H1 (cell line): ENCODE results near the gene VPS9D1. TPM values are rescaled to one million over a fixed set of nuclear protein-coding genes. Genes with fewer than 3 reads are reported as not detected.

ENCODE experiments used
- CTCF ChIA-PET: fragments of 300-600 bp; sonication (Branson Sonifier 250); formaldehyde crosslinking; loops from one replicate; lab custom pipeline; 2021; ENCODE audit not compliant: partially characterized antibody; lab: Charles Lee
- POLR2A ChIA-PET: fragments of 300-600 bp; sonication (Branson Sonifier 250); formaldehyde crosslinking; loops from one replicate; lab custom pipeline; 2021; ENCODE audit warnings: inconsistent platforms; ENCODE audit not compliant: partially characterized antibody; lab: Charles Lee
- DNase-seq, 2 experiments: peaks; one replicate each; pipeline versions ENCODE4 v3.0.0 to v3.0.0-alpha.2; 2010 to 2022; ENCODE audit warnings: low spot score in 2 of 2, low read depth in 1 of 2, mixed read lengths in 1 of 2
- FAIRE-seq: peaks from 2 replicates; lab custom pipeline; 2011; peaks lifted over from hg19 to GRCh38; lab: Jason Lieb, UNC
- H2AFZ ChIP-seq: 2 replicates; pipeline ENCODE4 v1.8.1; 2012; ENCODE audit warnings: low read length, inconsistent platforms
- H2AK5ac ChIP-seq: 2 replicates; pipeline ENCODE4 v1.6.1; 2013; ENCODE audit warnings: low read depth, low read length
- H2BK120ac ChIP-seq: replicated peaks from 2 replicates; pipeline ENCODE3; 2013; ENCODE audit warnings: low read depth, low read length, inconsistent platforms
- H2BK12ac ChIP-seq: 2 replicates; pipeline ENCODE4 v1.6.1; 2013; ENCODE audit warnings: low read depth, low read length
- H2BK15ac ChIP-seq: 2 replicates; pipeline ENCODE4 v1.6.1; 2013; ENCODE audit warnings: low read length
- H2BK20ac ChIP-seq: 2 replicates; pipeline ENCODE4 v1.6.1; 2013; ENCODE audit warnings: low read length
- H2BK5ac ChIP-seq: 2 replicates; pipeline ENCODE4 v1.6.1; 2013; ENCODE audit warnings: low read depth, low read length
- H3K14ac ChIP-seq: 2 replicates; pipeline ENCODE4 v1.6.1; 2013; ENCODE audit warnings: inconsistent platforms; ENCODE audit not compliant: insufficient read length
- H3K18ac ChIP-seq: 2 replicates; pipeline ENCODE4 v1.6.1; 2013; ENCODE audit warnings: low read length; ENCODE audit errors: extremely low read depth
- H3K23ac ChIP-seq: 2 replicates; pipeline ENCODE4 v1.6.1; 2013; ENCODE audit warnings: inconsistent platforms; ENCODE audit not compliant: insufficient read length
- H3K23me2 ChIP-seq: 2 replicates; pipeline ENCODE4 v1.6.1; 2013; ENCODE audit warnings: low read depth, low read length
- H3K27ac ChIP-seq: 2 replicates; pipeline ENCODE4 v1.6.1; 2011; ENCODE audit warnings: low read depth, low read length, inconsistent platforms
- H3K27me3 ChIP-seq, 4 experiments: replicated peaks in 1 of 4; 1 replicate in 1 of 4; 2 replicates in 3 of 4; pipeline versions ENCODE4 v1.6.1 to v1.8.1; 2011 to 2013; ENCODE audit warnings: low read length in 3 of 4, mild to moderate bottlenecking in 3 of 4, inconsistent platforms in 2 of 4, mixed read lengths in 2 of 4, moderate library complexity in 1 of 4; ENCODE audit not compliant: control insufficient read depth in 3 of 4, insufficient read depth in 3 of 4; ENCODE audit errors: extremely low read depth in 1 of 4
- H3K36me3 ChIP-seq, 4 experiments: 2 replicates each; pipeline versions ENCODE4 v1.6.1 to v1.8.1; 2011 to 2013; ENCODE audit warnings: mild to moderate bottlenecking in 4 of 4, low read length in 3 of 4, moderate library complexity in 2 of 4, control low read depth in 1 of 4, inconsistent platforms in 1 of 4; ENCODE audit not compliant: insufficient read depth in 4 of 4, control insufficient read depth in 2 of 4
- H3K4ac ChIP-seq: replicated peaks from 2 replicates; pipeline ENCODE3; 2013; ENCODE audit warnings: low read length, low read depth, mixed read lengths, inconsistent platforms; ENCODE audit not compliant: insufficient read length
- H3K4me1 ChIP-seq, 4 experiments: replicated peaks in 1 of 4; 1 replicate in 1 of 4; 2 replicates in 3 of 4; pipeline versions ENCODE4 v1.6.1 to v1.8.1; 2011 to 2013; ENCODE audit warnings: low read length in 3 of 4, inconsistent platforms in 2 of 4, mixed read lengths in 1 of 4; ENCODE audit not compliant: insufficient read depth in 4 of 4, control insufficient read depth in 3 of 4
- H3K4me2 ChIP-seq, 2 experiments: 2 replicates each; pipeline versions ENCODE4 v1.6.1 to v1.8.1; 2011 to 2013; ENCODE audit warnings: low read depth in 2 of 2, low read length in 2 of 2, control low read depth in 1 of 2, inconsistent platforms in 1 of 2, mild to moderate bottlenecking in 1 of 2; ENCODE audit not compliant: insufficient read depth in 1 of 2
- H3K4me3 ChIP-seq, 4 experiments: fragments of 200-600, 300-600 bp in 1 of 4; sonication (generic), shearing (Covaris generic), sonication (Bioruptor Twin) in 1 of 4; 2 replicates each; pipeline versions ENCODE4 v1.5.1 to v1.8.1; 2011 to 2016; ENCODE audit warnings: low read length in 4 of 4, low read depth in 3 of 4, control low read depth in 2 of 4, inconsistent platforms in 2 of 4, mild to moderate bottlenecking in 2 of 4, mixed read lengths in 1 of 4, moderate library complexity in 1 of 4; ENCODE audit not compliant: insufficient read depth in 2 of 4; ENCODE audit errors: extremely low read depth in 1 of 4
- H3K56ac ChIP-seq: replicated peaks from 2 replicates; pipeline ENCODE3; 2013; ENCODE audit warnings: low read depth, mild to moderate bottlenecking, mixed read lengths, low read length, inconsistent platforms; ENCODE audit not compliant: insufficient read length
- H3K79me1 ChIP-seq: 2 replicates; pipeline ENCODE4 v1.6.1; 2013; ENCODE audit warnings: low read depth, low read length, control low read depth
- H3K79me2 ChIP-seq, 2 experiments: 2 replicates each; pipeline versions ENCODE4 v1.6.1 to v1.8.1; 2012 to 2013; ENCODE audit warnings: low read length in 2 of 2, mild to moderate bottlenecking in 2 of 2, inconsistent platforms in 1 of 2; ENCODE audit not compliant: insufficient read depth in 2 of 2, control insufficient read depth in 1 of 2
- H3K9ac ChIP-seq, 4 experiments: replicated peaks in 1 of 4; 1 replicate in 1 of 4; 2 replicates in 3 of 4; pipeline versions ENCODE4 v1.6.1 to v1.8.1; 2011 to 2013; ENCODE audit warnings: low read depth in 3 of 4, low read length in 3 of 4, control low read depth in 2 of 4, mild to moderate bottlenecking in 2 of 4, moderate library complexity in 2 of 4, inconsistent platforms in 1 of 4; ENCODE audit errors: extremely low read depth in 1 of 4
- H3K9me3 ChIP-seq, 2 experiments: 2 replicates each; pipeline versions ENCODE4 v1.6.1 to v1.8.1; 2012 to 2013; ENCODE audit warnings: mild to moderate bottlenecking in 2 of 2, moderate library complexity in 2 of 2, control low read depth in 1 of 2, inconsistent platforms in 1 of 2, low read depth in 1 of 2, low read length in 1 of 2, mixed read lengths in 1 of 2; ENCODE audit not compliant: insufficient read depth in 2 of 2
- H4K20me1 ChIP-seq, 2 experiments: replicated peaks in 1 of 2; 2 replicates each; pipeline versions ENCODE3 to v1.8.1; 2011 to 2013; ENCODE audit warnings: inconsistent platforms in 2 of 2, low read length in 2 of 2, mild to moderate bottlenecking in 1 of 2; ENCODE audit not compliant: insufficient read depth in 2 of 2, control insufficient read depth in 1 of 2
- H4K5ac ChIP-seq: 2 replicates; pipeline ENCODE4 v1.6.1; 2013; ENCODE audit warnings: low read length, low read depth, mixed read lengths, inconsistent platforms; ENCODE audit not compliant: insufficient read length
- H4K8ac ChIP-seq: 2 replicates; pipeline ENCODE4 v1.8.0; 2013; ENCODE audit warnings: mild to moderate bottlenecking, moderate library complexity, low read length, inconsistent platforms; ENCODE audit not compliant: insufficient read depth; ENCODE audit errors: extremely low read depth
- H4K91ac ChIP-seq: replicated peaks from 2 replicates; pipeline ENCODE3; 2013; ENCODE audit warnings: low read length, mixed read lengths, inconsistent platforms; ENCODE audit not compliant: insufficient read length
- CHD2 ChIP-seq: IDR thresholded peaks from 2 replicates; pipeline ENCODE4 v1.6.1; 2012; ENCODE audit warnings: low read length, improper control_type of control experiment
- CREB1 ChIP-seq: IDR thresholded peaks from 2 replicates; pipeline ENCODE4 v1.6.1; 2012; ENCODE audit warnings: inconsistent platforms
- GTF2F1 ChIP-seq: IDR thresholded peaks from 2 replicates; pipeline ENCODE4 v1.6.1; 2012; ENCODE audit warnings: low read depth, low read length, improper control_type of control experiment, borderline replicate concordance
- KDM5A ChIP-seq: fragments of 200-600 bp; IDR thresholded peaks from 2 replicates; pipeline ENCODE4 v1.7.1; 2012; ENCODE audit warnings: mild to moderate bottlenecking, low read length, inconsistent platforms, mixed read lengths
- SP1 ChIP-seq: IDR thresholded peaks from 2 replicates; pipeline ENCODE4 v1.6.1; 2011; ENCODE audit warnings: low read depth, low read length
- TCF12 ChIP-seq: IDR thresholded peaks from 2 replicates; pipeline ENCODE4 v1.6.1; 2011; ENCODE audit warnings: low read depth, mild to moderate bottlenecking, low read length
- WGBS, 2 experiments: shearing (Covaris generic) in 1 of 2; methylation state at CpG; one replicate each; pipeline versions ENCODE4 v1.1.6 to v1.1.7; 2013 to 2015; ENCODE audit warnings: low lambda C conversion rate in 2 of 2, mixed read lengths in 2 of 2, inconsistent platforms in 1 of 2, low coverage in 1 of 2, missing lambda C conversion rate in 1 of 2; ENCODE audit not compliant: insufficient replicate concordance in 2 of 2, insufficient coverage in 1 of 2, insufficient read length in 1 of 2; ENCODE audit errors: extremely low coverage in 1 of 2, missing lambda C conversion rate in 1 of 2; 5-methylcytosine and 5-hydroxymethylcytosine counted together
- polyA plus RNA-seq, 7 experiments: library from polyadenylated mRNA; depleted of rRNA in 3 of 7; stranded (reverse) in 5 of 7; unstranded in 2 of 7; fragments of >200 nt in 5 of 7; fragments of 200-250 nt in 2 of 7; gene quantifications; 1 replicate in 5 of 7; 2 replicates in 1 of 7; 4 replicates in 1 of 7; pipeline versions ENCODE4 v1.2.1 to v1.2.3, GENCODE V29; 2011 to 2013; ENCODE audit warnings: missing spikeins in 2 of 7, mixed read lengths in 2 of 7
- total RNA-seq: library from RNA; stranded (reverse); fragmentation: NEBNext Ultra II Directional; extraction: Animal tissue kit (Norgen Biotek cat#: 25700); gene quantifications from 2 replicates; pipeline ENCODE4 v1.2.1, GENCODE V29; 2021

Gene VPS9D1
- total and polyA plus RNA-seq, 2 of the 8 experiments (the other 6 are each of a cell fraction or from before 2014, with no cell fraction given) = 2.9 to 5.4 TPM

DNA sequence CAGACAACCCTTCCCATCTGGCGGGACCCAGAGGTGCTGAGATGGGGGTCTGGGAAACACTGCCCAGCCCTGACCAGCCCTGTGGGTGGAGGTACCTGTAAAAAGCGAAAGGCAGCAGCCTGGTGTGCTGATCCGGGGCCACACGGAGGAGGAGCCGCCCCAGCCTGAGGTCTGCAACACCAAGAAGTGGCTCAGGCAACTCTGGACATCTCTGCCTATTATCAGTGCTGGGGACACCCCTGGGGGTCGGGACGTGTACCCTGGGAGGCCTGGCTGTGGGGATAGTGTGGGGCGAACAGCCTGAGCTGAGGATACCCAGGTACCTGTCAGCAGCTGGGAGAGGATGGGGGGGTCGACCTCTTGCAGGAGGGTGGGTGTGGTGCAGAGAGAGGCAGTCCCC lies 18.7 kb upstream of the VPS9D1 start:
- Histone ChIP-seq H2BK12ac (no peak overlapping the region), H4K91ac (no peak overlapping the region), H3K9me3 (no peaks in the 10 kb centered on the region), H3K4me1 (no peaks in the 10 kb centered on the region), H2AFZ (no peak overlapping the region), H3K4me3 (no peak overlapping the region), H3K4me2 (no peak overlapping the region), H3K4ac (no peak overlapping the region), H3K36me3 (peaks cover 28 to 61% (median 49%) of the 10 kb centered on the region in 4 experiments), H4K20me1 (peaks cover 4 to 11% of the 10 kb centered on the region in 2 experiments), H3K9ac (no peak overlapping the region), H3K23ac (no peak overlapping the region), H2BK20ac (no peak overlapping the region), H4K5ac (no peak overlapping the region), H3K56ac (no peak overlapping the region), H3K79me1 (peaks cover 2% of the 10 kb centered on the region; the same call in 1 of the 2 replicates), H3K27me3 (no peaks in the 10 kb centered on the region), H3K27ac (no peak overlapping the region), H2AK5ac (no peak overlapping the region), H3K18ac (no peak overlapping the region), H2BK5ac (no peak overlapping the region), H2BK120ac (no peak overlapping the region), H3K79me2 (no peaks in the 10 kb centered on the region), H4K8ac (no peak overlapping the region), H3K23me2 (no peaks in the 10 kb centered on the region), H3K14ac (no peak overlapping the region), H2BK15ac (no peak overlapping the region)
- FAIRE-seq = no peak
- no peak for DNase-seq
- ChIA-PET POLR2A (interaction anchor here (0.8 to 5.4 kb wide), 10 partner anchors 8 to 39 kb away, joined by 3 to 19 read pairs (median 4); no protein-coding TSS in a partner anchor), CTCF (interaction anchor here (0.6 to 7.8 kb wide), 9 partner anchors 10 to 160 kb away, joined by 3 to 69 read pairs (median 4); no protein-coding TSS in a partner anchor)
- TF ChIP-seq TCF12 (no peak), SP1 (no peak), KDM5A (no peak), GTF2F1 (no peak), CREB1 (no peak), CHD2 (no peak)
- 90% methylated on average over 9 of the region's 9 CpGs; no CpG with 5 or more reads in 1 of the 2 experiments for WGBS, 2 experiments
